OCI-LY7 (cell line): ENCODE data around the gene CCDC102A. TPM values are rescaled to one million over a fixed set of nuclear protein-coding genes. Genes with fewer than 3 reads are reported as not detected.

Experiments
- BruUV-seq: library from RNA; stranded (reverse); fragments of 400-500 nt; replicated peaks from 2 replicates; lab custom pipeline; 2021; lab: Mats Ljungman, UMichigan
- CTCF ChIA-PET: fragments of 300-600 bp; sonication (Branson Sonifier 250); formaldehyde crosslinking; loops from one replicate; lab custom pipeline; 2022; ENCODE audit warnings: antibody characterized with exemption; ENCODE audit not compliant: unreplicated experiment; lab: Charles Lee
- POLR2A ChIA-PET: fragments of 300-600 bp; sonication (Branson Sonifier 250); formaldehyde crosslinking; loops from one replicate; lab custom pipeline; 2022; ENCODE audit warnings: antibody characterized with exemption; lab: Charles Lee
- DNase-seq: peaks from one replicate; pipeline ENCODE4 v3.0.0-alpha.2; 2015; ENCODE audit warnings: low spot score
- H2AFZ ChIP-seq: fragments of 200-600 bp; sonication (generic), shearing (Covaris generic); 2 replicates; pipeline ENCODE4 v1.6.1; 2014; ENCODE audit warnings: mild to moderate bottlenecking, antibody characterized with exemption, low read length, moderate library complexity
- H3K27ac ChIP-seq: fragments of 200-600 bp; sonication (generic); 2 replicates; pipeline ENCODE4 v1.5.1; 2014; ENCODE audit warnings: mixed run types, low read depth, mild to moderate bottlenecking, moderate library complexity, low read length, inconsistent platforms; ENCODE audit not compliant: poor library complexity, severe bottlenecking
- H3K36me3 ChIP-seq: fragments of 200-600 bp; sonication (generic); 2 replicates; pipeline ENCODE4 v1.6.1; 2014; ENCODE audit warnings: mild to moderate bottlenecking, antibody characterized with exemption, low read length, moderate library complexity, mixed read lengths; ENCODE audit not compliant: insufficient read depth
- H3K4me1 ChIP-seq: fragments of 200-600 bp; sonication (generic); 2 replicates; pipeline ENCODE4 v1.5.1; 2014; ENCODE audit warnings: mild to moderate bottlenecking, low read length; ENCODE audit not compliant: insufficient read depth, poor library complexity, severe bottlenecking
- H3K4me2 ChIP-seq: fragments of 200-600 bp; sonication (generic); 2 replicates; pipeline ENCODE4 v1.6.1; 2014; ENCODE audit warnings: mild to moderate bottlenecking, low read length
- H3K4me3 ChIP-seq: fragments of 200-600 bp; sonication (generic); 2 replicates; pipeline ENCODE4 v1.5.1; 2014; ENCODE audit warnings: mild to moderate bottlenecking, low read depth, low read length; ENCODE audit not compliant: poor library complexity, severe bottlenecking
- H3K79me2 ChIP-seq: fragments of 200-600 bp; sonication (generic); 2 replicates; pipeline ENCODE4 v1.6.1; 2016; ENCODE audit warnings: low read depth, mild to moderate bottlenecking, low read length, moderate library complexity, mixed read lengths; ENCODE audit not compliant: insufficient read depth
- H3K9me2 ChIP-seq: fragments of 200-600 bp; sonication (generic); 2 replicates; pipeline ENCODE4 v1.6.1; 2016; ENCODE audit warnings: mild to moderate bottlenecking, low read length, mixed read lengths; ENCODE audit not compliant: insufficient read depth
- H3K9me3 ChIP-seq: fragments of 200-600 bp; sonication (generic); 2 replicates; pipeline ENCODE4 v1.6.1; 2014; ENCODE audit warnings: mild to moderate bottlenecking, mixed run types, low read length, mixed read lengths
- H4K20me1 ChIP-seq: fragments of 200-600 bp; sonication (generic); 2 replicates; pipeline ENCODE4 v1.6.1; 2014; ENCODE audit warnings: mild to moderate bottlenecking, antibody characterized with exemption, low read length, moderate library complexity, mixed read lengths; ENCODE audit not compliant: insufficient read depth
- EZH2phosphoT487 ChIP-seq: fragments of 200-600 bp; sonication (generic); IDR thresholded peaks from 2 replicates; pipeline ENCODE4 v1.6.1; 2018; ENCODE audit warnings: low read depth, borderline replicate concordance, mild to moderate bottlenecking, mixed run types, antibody characterized with exemption, low read length, moderate library complexity, mixed read lengths
- intact Hi-C: fragments of 100-400 bp; cut with micrococcal nuclease; formaldehyde crosslinking; loops from one replicate; pipeline ENCODE4 v1.10.0; 2022; ENCODE audit not compliant: unreplicated experiment
- total RNA-seq, 2 experiments: library from RNA; depleted of rRNA in 1 of 2; stranded (reverse); fragments of >200 nt in 1 of 2; shearing (Covaris generic) in 1 of 2; gene quantifications; 2 replicates each; pipeline ENCODE4 v1.2.3, GENCODE V29; 2014 to 2022
- TF ChIP-seq, protein P1 (sequence below): fragments of 200-600 bp; sonication (generic); conservative IDR thresholded peaks from 2 replicates; pipeline ENCODE4 v1.5.1; 2014; ENCODE audit warnings: mild to moderate bottlenecking, antibody characterized with exemption, low read length, moderate library complexity, mixed read lengths

CCDC102A gene
- total RNA-seq, 2 experiments from 2014 or later = 4.2 to 7.1 TPM

DNA sequence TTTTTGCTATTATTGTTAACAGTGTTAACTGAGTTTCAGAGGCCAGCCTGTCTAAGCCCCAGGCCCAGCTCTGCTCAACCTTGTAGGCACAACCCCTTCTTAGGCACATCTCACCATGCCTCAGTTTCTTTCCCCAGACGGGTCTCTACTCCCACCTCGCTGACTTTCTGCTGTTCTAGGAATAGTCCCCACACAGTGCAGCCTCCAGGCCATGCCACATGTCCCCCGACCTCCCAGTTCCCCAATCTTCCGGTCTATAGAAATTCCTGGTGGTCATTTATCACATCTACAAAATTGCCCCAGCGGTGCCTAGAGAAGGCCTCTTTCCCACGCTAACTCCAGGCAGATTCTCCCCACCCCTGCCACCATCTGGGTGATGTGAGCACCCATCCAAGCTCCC lies 40.8 kb upstream of the CCDC102A start:
- Histone ChIP-seq H3K4me3 (no peak overlapping the region), H3K27ac (no peak overlapping the region), H2AFZ (no peak overlapping the region), H3K4me1 (no peaks in the 10 kb centered on the region), H3K9me3 (no peaks in the 10 kb centered on the region), H3K36me3 (no peaks in the 10 kb centered on the region), H3K4me2 (no peak overlapping the region), H3K79me2 (no peaks in the 10 kb centered on the region), H4K20me1 (no peaks in the 10 kb centered on the region), H3K9me2 (no peaks in the 10 kb centered on the region)
- intact Hi-C loops = loop anchor here (5.0 to 10.0 kb wide), 2 partner anchors 145 to 428 kb away; partner anchors contain the start of genes USB1 and ZNF319
- ChIA-PET POLR2A (interaction anchor here (0.6 kb wide), 1 partner anchor 1230 kb away, joined by 3 read pairs; no protein-coding TSS in a partner anchor), CTCF (no interaction called here)
- TF ChIP-seq EZH2phosphoT487 = no peak
- TF ChIP-seq, protein P1, sequence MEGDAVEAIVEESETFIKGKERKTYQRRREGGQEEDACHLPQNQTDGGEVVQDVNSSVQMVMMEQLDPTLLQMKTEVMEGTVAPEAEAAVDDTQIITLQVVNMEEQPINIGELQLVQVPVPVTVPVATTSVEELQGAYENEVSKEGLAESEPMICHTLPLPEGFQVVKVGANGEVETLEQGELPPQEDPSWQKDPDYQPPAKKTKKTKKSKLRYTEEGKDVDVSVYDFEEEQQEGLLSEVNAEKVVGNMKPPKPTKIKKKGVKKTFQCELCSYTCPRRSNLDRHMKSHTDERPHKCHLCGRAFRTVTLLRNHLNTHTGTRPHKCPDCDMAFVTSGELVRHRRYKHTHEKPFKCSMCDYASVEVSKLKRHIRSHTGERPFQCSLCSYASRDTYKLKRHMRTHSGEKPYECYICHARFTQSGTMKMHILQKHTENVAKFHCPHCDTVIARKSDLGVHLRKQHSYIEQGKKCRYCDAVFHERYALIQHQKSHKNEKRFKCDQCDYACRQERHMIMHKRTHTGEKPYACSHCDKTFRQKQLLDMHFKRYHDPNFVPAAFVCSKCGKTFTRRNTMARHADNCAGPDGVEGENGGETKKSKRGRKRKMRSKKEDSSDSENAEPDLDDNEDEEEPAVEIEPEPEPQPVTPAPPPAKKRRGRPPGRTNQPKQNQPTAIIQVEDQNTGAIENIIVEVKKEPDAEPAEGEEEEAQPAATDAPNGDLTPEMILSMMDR = no peak
- no peak for DNase-seq
- BruUV-seq = no TSS peak

DNA sequence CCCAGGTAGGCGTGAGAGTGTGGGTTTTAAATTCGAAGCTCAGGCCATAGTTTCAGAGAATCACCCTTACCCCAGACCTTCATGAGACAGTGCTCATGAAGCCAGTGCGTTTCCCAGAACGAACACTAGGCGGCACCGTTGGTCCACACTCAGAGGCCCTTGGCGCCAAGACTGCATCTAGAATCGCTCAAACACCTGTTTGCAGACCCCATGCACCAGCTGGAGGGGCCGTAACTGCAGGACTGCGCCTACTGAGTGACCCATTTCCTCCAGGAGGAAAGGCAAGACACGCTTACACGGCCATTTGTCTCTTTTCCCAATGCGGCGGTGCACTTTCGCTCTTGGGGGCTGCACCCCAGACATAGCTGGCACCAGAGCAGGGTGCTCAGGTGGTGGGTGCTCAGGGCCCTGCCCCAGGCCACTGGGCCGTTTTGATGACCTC lies 40.1 kb upstream of the CCDC102A start:
- TF ChIP-seq, protein P1 = peak; percentile 90
- TF ChIP-seq EZH2phosphoT487 = no peak
- H2AFZ ChIP-seq = no peak overlapping the region
- intact Hi-C loops = loop anchor here (1.0 to 10.0 kb wide), 3 partner anchors 73 to 428 kb away; partner anchors contain the start of genes USB1 and ZNF319
- ChIA-PET CTCF (interaction anchor here (1.1 kb wide), 1 partner anchor 61 kb away, joined by 3 read pairs; no protein-coding TSS in a partner anchor), POLR2A (interaction anchor here (1.1 kb wide), 1 partner anchor 23 kb away, joined by 4 read pairs; no protein-coding TSS in a partner anchor)
- no peaks in the 10 kb centered on the region for H3K79me2 ChIP-seq
- H3K27ac ChIP-seq = no peak overlapping the region
- peak; percentile 80 for DNase-seq
- no peaks in the 10 kb centered on the region for H3K4me1 ChIP-seq
- H4K20me1 ChIP-seq = no peaks in the 10 kb centered on the region
- H3K9me2 ChIP-seq = no peaks in the 10 kb centered on the region
- H3K9me3 ChIP-seq = no peaks in the 10 kb centered on the region
- no TSS peak for BruUV-seq
- H3K36me3 ChIP-seq = no peaks in the 10 kb centered on the region
- H3K4me2 ChIP-seq = no peak overlapping the region
- H3K4me3 ChIP-seq = no peak overlapping the region
